ENCODE measurements around the gene H2BK1.

H2BK1 gene

DNA sequence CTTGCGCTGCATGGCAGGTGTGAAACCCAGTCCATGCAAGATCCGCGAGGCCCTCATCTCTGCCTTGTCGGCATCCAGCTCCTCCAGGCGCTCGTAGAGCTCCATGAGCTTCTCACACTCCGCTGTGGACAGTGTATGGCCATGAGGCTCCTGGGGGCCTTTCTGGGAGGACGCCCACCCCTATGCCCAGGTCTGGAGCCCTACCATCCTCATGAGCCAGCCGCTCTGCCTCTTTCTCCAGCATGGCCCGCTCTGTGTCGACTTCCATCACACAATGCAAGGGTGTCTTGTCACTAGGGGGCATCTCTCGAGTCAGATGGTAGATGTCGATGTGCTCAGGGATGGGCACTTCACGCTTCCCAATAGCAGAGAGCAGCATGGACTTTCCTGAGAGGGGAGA lies 13.4 kb upstream of the H2BK1 start:
- Histone ChIP-seq H3K27me3 (ENCODE audit: control insufficient read depth, insufficient read depth, low read length) (no peaks in the 10 kb centered on the region), H3K36me3 (ENCODE audit: control insufficient read depth, insufficient read depth, low read length) (peaks cover 34% of the 10 kb centered on the region), H3K4me1 (ENCODE audit: control insufficient read depth, insufficient read depth, low read length) (peaks cover 7% of the 10 kb centered on the region)

DNA sequence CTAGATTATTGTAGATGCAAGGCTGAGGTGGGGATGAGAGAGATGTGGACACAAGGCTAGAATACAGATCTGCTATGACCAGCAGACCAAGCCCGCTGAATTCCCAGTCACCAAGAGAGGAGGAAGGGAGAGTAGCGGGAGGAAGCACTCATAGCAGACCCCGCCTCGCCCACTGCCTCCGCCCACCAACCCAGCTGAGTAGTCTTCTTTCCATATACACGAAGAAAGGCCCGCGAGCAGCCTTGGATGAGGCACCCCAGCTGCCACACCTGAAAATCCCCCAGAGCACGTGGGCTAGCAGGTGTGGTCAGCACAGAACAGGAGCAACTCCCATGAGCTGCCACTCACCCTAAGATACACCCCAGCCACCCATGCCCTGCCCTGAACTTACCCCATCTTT lies 7.9 kb upstream of the H2BK1 start:
- H3K4me3 ChIP-seq (ENCODE audit: low read length) = no peak overlapping the region
- no peaks in the 10 kb centered on the region for H3K4me1 ChIP-seq (ENCODE audit: control insufficient read depth, insufficient read depth, low read length)
- no peak overlapping the region for H3K9ac ChIP-seq (ENCODE audit: low read length)
- no peak overlapping the region for H3K27ac ChIP-seq (ENCODE audit: low read depth, low read length)
- no peaks in the 10 kb centered on the region for H3K27me3 ChIP-seq (ENCODE audit: control insufficient read depth, insufficient read depth, low read length)
- peaks cover 49% of the 10 kb centered on the region for H3K36me3 ChIP-seq (ENCODE audit: control insufficient read depth, insufficient read depth, low read length)

More for the DNA sequence above, 13.4 kb upstream of the H2BK1 start:
- H3K4me3 ChIP-seq (ENCODE audit: low read length) = no peak overlapping the region
- H3K27ac ChIP-seq (ENCODE audit: low read depth, low read length) = no peak overlapping the region
- no peak overlapping the region for H3K9ac ChIP-seq (ENCODE audit: low read length)

GRCh38 chr7:151215396-151215795 lies 5.1 kb upstream of the H2BK1 start:
- no peak overlapping the region for H3K4me3 ChIP-seq (ENCODE audit: low read length)
- H3K4me1 ChIP-seq (ENCODE audit: control insufficient read depth, insufficient read depth, low read length) = no peaks in the 10 kb centered on the region
- H3K9ac ChIP-seq (ENCODE audit: low read length) = no peak overlapping the region
- H3K36me3 ChIP-seq (ENCODE audit: control insufficient read depth, insufficient read depth, low read length) = peaks cover 33% of the 10 kb centered on the region
- H3K27ac ChIP-seq (ENCODE audit: low read depth, low read length) = no peak overlapping the region
- H3K27me3 ChIP-seq (ENCODE audit: control insufficient read depth, insufficient read depth, low read length) = no peaks in the 10 kb centered on the region

DNA sequence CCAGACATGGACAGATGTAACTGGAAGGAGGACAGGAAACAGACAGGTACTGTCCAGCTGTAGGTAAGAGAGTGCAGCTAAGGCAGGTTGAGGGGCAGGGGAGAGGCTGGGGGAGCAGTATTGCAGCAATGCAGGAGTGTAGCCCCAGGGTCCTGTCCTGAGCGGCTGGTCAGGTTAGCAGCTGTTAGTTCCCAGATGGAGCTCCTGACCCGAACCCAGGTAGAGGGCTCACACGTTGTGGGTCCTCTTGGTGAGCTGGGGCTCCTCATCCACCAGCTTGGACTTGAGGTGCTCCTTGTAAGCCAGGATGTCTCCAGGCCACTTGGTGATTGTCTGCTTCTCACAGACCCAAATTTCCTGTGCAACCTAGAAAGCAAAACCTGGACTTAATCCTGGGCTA lies 3.5 kb upstream of the H2BK1 start:
- H3K27ac ChIP-seq (ENCODE audit: low read depth, low read length) = no peak overlapping the region
- no peak overlapping the region for H3K9ac ChIP-seq (ENCODE audit: low read length)
- H3K36me3 ChIP-seq (ENCODE audit: control insufficient read depth, insufficient read depth, low read length) = peaks cover 29% of the 10 kb centered on the region
- H3K4me3 ChIP-seq (ENCODE audit: low read length) = no peak overlapping the region
- no peaks in the 10 kb centered on the region for H3K4me1 ChIP-seq (ENCODE audit: control insufficient read depth, insufficient read depth, low read length)
- H3K27me3 ChIP-seq (ENCODE audit: control insufficient read depth, insufficient read depth, low read length) = no peaks in the 10 kb centered on the region

DNA sequence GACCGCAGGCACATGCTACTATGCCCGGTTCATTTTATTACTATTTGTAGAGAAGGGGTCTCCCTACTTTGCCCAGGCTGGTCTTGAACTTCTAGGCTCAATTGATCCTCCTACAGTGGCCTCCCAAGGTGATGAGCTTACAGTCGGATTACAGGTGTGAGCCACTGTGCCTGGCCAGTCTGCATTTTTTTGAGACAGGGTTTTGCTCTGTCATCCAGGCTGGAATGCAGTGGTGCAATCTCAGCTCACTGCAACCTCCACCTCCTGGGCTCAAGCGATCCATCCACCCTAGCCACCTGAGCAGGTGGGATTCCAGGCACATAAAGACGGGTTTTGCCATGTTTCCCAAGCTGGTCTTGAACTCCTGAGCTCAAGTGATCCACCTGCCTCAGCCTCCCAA lies 2.3 kb upstream of the H2BK1 start:
- no peaks in the 10 kb centered on the region for H3K27me3 ChIP-seq (ENCODE audit: control insufficient read depth, insufficient read depth, low read length)
- H3K27ac ChIP-seq (ENCODE audit: low read depth, low read length) = no peak overlapping the region
- H3K4me1 ChIP-seq (ENCODE audit: control insufficient read depth, insufficient read depth, low read length) = no peaks in the 10 kb centered on the region
- no peak overlapping the region for H3K4me3 ChIP-seq (ENCODE audit: low read length)
- peaks cover 19% of the 10 kb centered on the region for H3K36me3 ChIP-seq (ENCODE audit: control insufficient read depth, insufficient read depth, low read length)
- H3K9ac ChIP-seq (ENCODE audit: low read length) = no peak overlapping the region

GRCh38 chr7:151211155-151211772 lies 976 bp upstream of the H2BK1 start:
- Histone ChIP-seq H3K27me3 (ENCODE audit: control insufficient read depth, insufficient read depth, low read length) (no peaks in the 10 kb centered on the region), H3K9ac (ENCODE audit: low read length) (no peak overlapping the region), H3K27ac (ENCODE audit: low read depth, low read length) (no peak overlapping the region), H3K36me3 (ENCODE audit: control insufficient read depth, insufficient read depth, low read length) (peaks cover 19% of the 10 kb centered on the region), H3K4me3 (ENCODE audit: low read length) (no peak overlapping the region), H3K4me1 (ENCODE audit: control insufficient read depth, insufficient read depth, low read length) (no peaks in the 10 kb centered on the region)

GRCh38 chr7:151209588-151209987 lies 700 bp downstream of the H2BK1 start:
- Histone ChIP-seq H3K4me1 (ENCODE audit: control insufficient read depth, insufficient read depth, low read length) (no peaks in the 10 kb centered on the region), H3K27ac (ENCODE audit: low read depth, low read length) (no peak overlapping the region), H3K27me3 (ENCODE audit: control insufficient read depth, insufficient read depth, low read length) (peaks cover under 1% of the 10 kb centered on the region), H3K9ac (ENCODE audit: low read length) (no peak overlapping the region), H3K4me3 (ENCODE audit: low read length) (no peak overlapping the region), H3K36me3 (ENCODE audit: control insufficient read depth, insufficient read depth, low read length) (peaks cover 6% of the 10 kb centered on the region)

GRCh38 chr7:151208253-151208862 lies 1.9 kb downstream of the H2BK1 start:
- no peak overlapping the region for H3K4me3 ChIP-seq (ENCODE audit: low read length)
- no peaks in the 10 kb centered on the region for H3K4me1 ChIP-seq (ENCODE audit: control insufficient read depth, insufficient read depth, low read length)
- peaks cover 6% of the 10 kb centered on the region for H3K27me3 ChIP-seq (ENCODE audit: control insufficient read depth, insufficient read depth, low read length)
- H3K9ac ChIP-seq (ENCODE audit: low read length) = no peak overlapping the region
- no peak overlapping the region for H3K27ac ChIP-seq (ENCODE audit: low read depth, low read length)
- no peaks in the 10 kb centered on the region for H3K36me3 ChIP-seq (ENCODE audit: control insufficient read depth, insufficient read depth, low read length)

GRCh38 chr7:151207804-151208203 lies 2.5 kb downstream of the H2BK1 start:
- Histone ChIP-seq H3K36me3 (ENCODE audit: control insufficient read depth, insufficient read depth, low read length) (no peaks in the 10 kb centered on the region), H3K27me3 (ENCODE audit: control insufficient read depth, insufficient read depth, low read length) (peaks cover 6% of the 10 kb centered on the region), H3K4me1 (ENCODE audit: control insufficient read depth, insufficient read depth, low read length) (no peaks in the 10 kb centered on the region), H3K4me3 (ENCODE audit: low read length) (no peak overlapping the region), H3K9ac (ENCODE audit: low read length) (no peak overlapping the region), H3K27ac (ENCODE audit: low read depth, low read length) (no peak overlapping the region)

- Histone ChIP-seq H3K36me3 (ENCODE audit: control insufficient read depth, insufficient read depth, low read length) (no peaks in the 10 kb centered on the region), H3K9ac (ENCODE audit: low read length) (no peak overlapping the region), H3K4me1 (ENCODE audit: control insufficient read depth, insufficient read depth, low read length) (no peaks in the 10 kb centered on the region), H3K27me3 (ENCODE audit: control insufficient read depth, insufficient read depth, low read length) (peaks cover 6% of the 10 kb centered on the region), H3K4me3 (ENCODE audit: low read length) (no peak overlapping the region), H3K27ac (ENCODE audit: low read depth, low read length) (no peak overlapping the region)
These were observed 3.0 kb downstream of the H2BK1 start for GRCh38 chr7:151207315-151207714.

DNA sequence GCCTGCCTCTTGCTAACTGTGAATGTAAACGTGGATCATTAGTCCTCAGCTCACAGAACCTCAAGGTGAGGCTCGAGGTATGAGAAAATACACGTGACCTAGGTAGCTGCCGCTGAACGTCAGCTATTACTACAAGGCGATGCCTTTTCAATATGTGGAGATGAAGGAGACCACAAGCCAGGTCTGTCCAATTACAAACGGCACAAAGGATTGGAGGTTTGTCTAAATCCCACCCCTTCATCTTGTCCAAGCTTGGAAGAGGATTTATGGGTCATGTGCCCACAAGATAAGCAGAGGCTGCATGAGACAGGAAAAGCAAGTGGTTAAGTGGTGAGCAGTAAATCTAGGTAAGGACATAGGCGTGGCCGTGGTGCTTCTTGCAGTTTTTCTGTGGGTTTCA lies 3.4 kb downstream of the H2BK1 start:
- Histone ChIP-seq H3K27ac (ENCODE audit: low read depth, low read length) (no peak overlapping the region), H3K36me3 (ENCODE audit: control insufficient read depth, insufficient read depth, low read length) (no peaks in the 10 kb centered on the region), H3K4me1 (ENCODE audit: control insufficient read depth, insufficient read depth, low read length) (no peaks in the 10 kb centered on the region), H3K27me3 (ENCODE audit: control insufficient read depth, insufficient read depth, low read length) (peaks cover 6% of the 10 kb centered on the region), H3K4me3 (ENCODE audit: low read length) (no peak overlapping the region), H3K9ac (ENCODE audit: low read length) (no peak overlapping the region)

DNA sequence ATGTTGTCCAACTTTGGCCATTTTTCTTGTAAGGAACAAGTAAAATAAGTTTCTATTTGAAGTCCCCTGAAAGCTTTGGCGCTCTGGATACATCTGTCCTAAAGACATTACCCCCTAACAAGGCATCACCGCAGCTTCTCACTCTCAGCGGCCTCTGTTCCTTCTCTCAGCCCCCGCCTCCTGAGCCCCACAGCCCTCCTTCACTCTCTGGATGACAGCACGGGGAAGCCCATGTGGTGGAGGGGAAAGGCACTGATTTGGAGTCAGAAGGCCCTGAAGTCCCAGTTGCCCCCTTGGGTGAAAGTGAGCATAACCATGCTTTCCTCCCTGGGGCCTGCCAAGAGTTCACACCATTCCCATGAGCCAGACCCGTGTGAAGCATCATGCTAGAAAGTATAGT lies 4.6 kb downstream of the H2BK1 start:
- Histone ChIP-seq H3K36me3 (ENCODE audit: control insufficient read depth, insufficient read depth, low read length) (no peaks in the 10 kb centered on the region), H3K4me1 (ENCODE audit: control insufficient read depth, insufficient read depth, low read length) (no peaks in the 10 kb centered on the region), H3K4me3 (ENCODE audit: low read length) (no peak overlapping the region), H3K27ac (ENCODE audit: low read depth, low read length) (no peak overlapping the region), H3K27me3 (ENCODE audit: control insufficient read depth, insufficient read depth, low read length) (peaks cover 6% of the 10 kb centered on the region), H3K9ac (ENCODE audit: low read length) (no peak overlapping the region)

DNA sequence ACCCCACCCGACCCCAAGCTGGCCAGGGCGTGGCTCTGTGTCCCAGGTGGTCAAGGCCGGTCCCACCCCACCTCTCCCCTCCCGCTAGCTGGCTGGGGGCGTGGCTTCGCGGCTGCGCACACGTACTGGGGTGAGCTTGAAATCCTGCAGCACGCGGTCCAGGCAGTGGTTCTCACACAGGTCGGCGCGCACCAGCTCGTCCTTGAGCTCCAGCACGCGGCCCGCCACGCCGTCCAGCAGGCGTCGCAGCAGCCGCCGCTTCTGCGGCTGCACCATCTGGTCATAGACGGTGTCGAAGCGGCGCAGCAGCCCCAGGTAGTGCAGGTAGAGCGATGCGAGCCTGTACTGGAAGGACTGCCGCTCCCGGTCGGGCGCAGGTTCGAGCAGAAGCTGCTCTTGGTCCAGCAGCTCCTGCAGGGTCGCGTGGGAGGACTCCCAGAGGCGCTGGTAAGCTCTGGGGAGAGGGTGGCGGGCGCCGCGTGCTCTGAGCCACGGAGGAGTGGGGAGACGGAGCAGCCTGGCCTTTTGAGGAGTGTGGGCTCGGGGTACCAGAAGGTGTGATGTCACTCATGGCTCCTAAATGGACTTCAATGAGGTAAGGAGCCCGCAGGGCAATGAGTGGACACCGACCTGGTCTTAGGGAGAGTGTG lies 5.8 kb downstream of the H2BK1 start:
- no peak overlapping the region for H3K9ac ChIP-seq (ENCODE audit: low read length)
- H3K27me3 ChIP-seq (ENCODE audit: control insufficient read depth, insufficient read depth, low read length) = peaks cover 6% of the 10 kb centered on the region
- no peaks in the 10 kb centered on the region for H3K4me1 ChIP-seq (ENCODE audit: control insufficient read depth, insufficient read depth, low read length)
- H3K4me3 ChIP-seq (ENCODE audit: low read length) = no peak overlapping the region
- H3K36me3 ChIP-seq (ENCODE audit: control insufficient read depth, insufficient read depth, low read length) = no peaks in the 10 kb centered on the region
- H3K27ac ChIP-seq (ENCODE audit: low read depth, low read length) = no peak overlapping the region

All from rectal smooth muscle tissue (tissue), 1 donor.